Thyroid gland (tissue), 4 donors: ENCODE measurements around the gene B4GALT5. TPM values are rescaled to one million over a fixed set of nuclear protein-coding genes. Genes with fewer than 3 reads are reported as not detected.

Source experiments
- DNase-seq, 2 donors: peaks; one replicate each; pipeline ENCODE4 v3.0.0-alpha.2; 2019
- H3K27ac ChIP-seq, 3 donors: fragments of 200-600 bp; sonication (generic); 1 replicate in 2 of 3; 2 replicates in 1 of 3; pipeline ENCODE4 v1.5.1; 2016 to 2019; ENCODE audit warnings: mild to moderate bottlenecking in 1 of 3, moderate library complexity in 1 of 3
- H3K27me3 ChIP-seq: fragments of 200-600 bp; sonication (generic); one replicate; pipeline ENCODE4 v1.5.1; 2019
- H3K36me3 ChIP-seq, 2 donors: fragments of 200-600 bp; sonication (generic); one replicate each; pipeline ENCODE4 v1.5.1; 2016 to 2019
- H3K4me1 ChIP-seq, 2 donors: fragments of 200-600 bp; sonication (generic); one replicate each; pipeline ENCODE4 v1.5.1; 2017 to 2019
- H3K4me3 ChIP-seq, 3 donors: fragments of 200-600 bp; sonication (generic); replicated peaks in 1 of 3; 1 replicate in 2 of 3; 2 replicates in 1 of 3; pipeline ENCODE4 v1.5.1; 2016; ENCODE audit warnings: mild to moderate bottlenecking in 1 of 3
- H3K9me3 ChIP-seq: fragments of 200-600 bp; sonication (generic); one replicate; pipeline ENCODE4 v1.5.1; 2017
- CTCF ChIP-seq, 6 experiments: fragments of 200-600 bp in 3 of 6; fragments of 450-650 bp in 3 of 6; sonication (generic) in 3 of 6; IDR thresholded peaks; one replicate each; pipeline ENCODE4 v1.5.1; 2016 to 2019; ENCODE audit warnings: antibody characterized with exemption in 6 of 6, mild to moderate bottlenecking in 2 of 6, inconsistent platforms in 1 of 6, moderate library complexity in 1 of 6
- POLR2A ChIP-seq, 2 donors: fragments of 450-650 bp; IDR thresholded peaks; one replicate each; pipeline ENCODE4 v1.6.1; 2017; ENCODE audit warnings: antibody characterized with exemption in 2 of 2, mild to moderate bottlenecking in 2 of 2, moderate library complexity in 1 of 2
- WGBS, 2 donors: methylation state at CpG; one replicate each; pipeline ENCODE4 v1.1.5; 2017; 5-methylcytosine and 5-hydroxymethylcytosine counted together
- intact Hi-C: fragments of 100-400 bp; cut with DNase I; formaldehyde crosslinking; loops from one replicate; pipeline ENCODE4 v1.15.1; 2023
- total RNA-seq, 4 donors: library from RNA; depleted of rRNA; stranded (reverse); fragments of >200 nt; gene quantifications; one replicate each; pipeline ENCODE4 v1.2.3, GENCODE V29; 2016

The B4GALT5 gene
- total RNA-seq, 4 donors from 2014 or later, result 11.5 to 22.2 (median 17.6) TPM

GRCh38 chr20:49595346-49595745, 118.3 kb downstream of the B4GALT5 start:
- Histone ChIP-seq H3K27ac (no peak overlapping the region), H3K4me3 (no peak overlapping the region), H3K4me1 (peaks cover 0 to 5% of the 10 kb centered on the region in 2 donors), H3K9me3 (no peaks in the 10 kb centered on the region), H3K36me3 (no peaks in the 10 kb centered on the region), H3K27me3 (no peaks in the 10 kb centered on the region)
- DNase-seq, result no peak
- WGBS, 2 donors, result 83 to 89% methylated on average over 10 of the region's 10 CpGs
- intact Hi-C loops, result no loop called here
- TF ChIP-seq CTCF (IDR thresholded peaks at IDR 0.05) (no peak), POLR2A (IDR thresholded peaks at IDR 0.05) (no peak)

DNA sequence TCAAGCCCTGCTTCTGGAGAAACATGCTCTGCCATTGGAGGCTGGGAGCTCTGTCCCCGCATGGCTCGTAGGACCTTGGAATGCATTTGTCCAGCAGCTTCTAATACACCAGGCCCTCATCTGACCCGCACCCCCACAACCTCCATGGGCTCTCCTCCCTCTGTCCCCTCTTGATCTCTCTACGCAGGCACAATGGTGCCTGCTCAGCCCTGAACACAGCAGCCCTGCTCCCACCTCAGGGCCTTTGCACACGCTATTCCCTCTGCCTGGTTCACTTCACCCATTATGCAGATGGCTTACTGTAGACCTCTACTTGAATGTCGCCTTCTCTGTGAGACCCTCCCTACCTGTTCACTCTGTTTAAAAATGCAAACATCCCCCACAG, 118.8 kb downstream of the B4GALT5 start:
- no peak for TF ChIP-seq CTCF (IDR thresholded peaks at IDR 0.05)
- TF ChIP-seq POLR2A (IDR thresholded peaks at IDR 0.05), result no peak
- no peaks in the 10 kb centered on the region for H3K9me3 ChIP-seq
- H3K36me3 ChIP-seq, result no peaks in the 10 kb centered on the region
- intact Hi-C loops, result no loop called here
- H3K4me3 ChIP-seq, result no peak overlapping the region
- peak overlapping the region in 1 of 3 donors; percentile 43 for H3K27ac ChIP-seq
- H3K27me3 ChIP-seq, result no peaks in the 10 kb centered on the region
- peaks cover 0 to 5% of the 10 kb centered on the region in 2 donors for H3K4me1 ChIP-seq
- no peak for DNase-seq
- 93 to 98% methylated on average over 5 of the region's 6 CpGs for WGBS, 2 donors

DNA sequence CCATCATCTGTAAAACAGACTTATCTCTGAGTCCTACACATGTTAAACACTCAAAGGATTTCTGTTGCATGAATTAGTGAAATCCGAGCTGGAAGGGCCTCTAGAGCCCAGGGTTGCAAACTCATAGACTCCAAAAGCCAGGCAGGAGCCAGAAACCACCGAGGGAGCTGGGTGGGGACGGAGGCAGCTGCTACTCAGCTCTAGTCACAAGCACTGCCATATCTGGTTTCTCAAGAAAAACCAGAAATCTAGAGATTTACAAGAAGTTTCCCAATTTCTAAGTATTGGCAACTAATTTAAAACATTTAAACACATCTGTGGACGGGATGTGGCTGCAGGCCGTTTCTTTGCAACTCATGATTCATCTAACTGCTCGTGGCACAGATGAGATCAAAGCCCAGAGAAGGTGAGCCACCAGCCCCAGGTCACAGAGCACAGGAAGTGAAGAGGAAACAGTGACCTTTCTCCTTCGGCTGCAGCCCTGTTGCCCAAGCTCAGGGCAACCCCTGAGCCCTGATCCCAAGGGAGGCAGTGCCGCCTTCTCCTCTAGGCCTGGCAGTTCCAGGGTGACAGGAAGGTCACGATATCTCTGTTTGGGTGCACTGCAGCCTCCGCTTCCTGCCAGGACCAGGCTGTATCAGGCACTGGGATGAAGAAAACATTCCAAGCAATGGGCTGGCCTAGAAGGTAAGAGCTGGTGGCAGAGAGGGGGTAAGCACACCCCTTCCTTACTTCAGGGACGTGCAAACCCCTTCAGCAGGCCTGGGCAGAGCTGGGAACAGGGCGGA, 119.3 kb downstream of the B4GALT5 start:
- WGBS, 2 donors, result 57 to 63% methylated on average over 9 to 12 of the region's 12 CpGs
- intact Hi-C loops, result no loop called here

GRCh38 chr20:49593466-49594142, 120.1 kb downstream of the B4GALT5 start:
- TF ChIP-seq POLR2A (IDR thresholded peaks at IDR 0.05) (no peak), CTCF (IDR thresholded peaks at IDR 0.05) (no peak)
- H3K4me1 ChIP-seq, result peaks cover 0 to 5% of the 10 kb centered on the region in 2 donors
- 81 to 84% methylated on average over 9 to 15 of the region's 15 CpGs for WGBS, 2 donors
- intact Hi-C loops, result no loop called here
- H3K4me3 ChIP-seq, result no peak overlapping the region
- no peaks in the 10 kb centered on the region for H3K9me3 ChIP-seq
- DNase-seq, result no peak
- H3K27me3 ChIP-seq, result no peaks in the 10 kb centered on the region
- H3K27ac ChIP-seq, result peak overlapping the region in 1 of 3 donors; percentile 22
- H3K36me3 ChIP-seq, result no peaks in the 10 kb centered on the region

More for the DNA sequence above, 119.3 kb downstream of the B4GALT5 start:
- no peaks in the 10 kb centered on the region for H3K27me3 ChIP-seq
- peak in 1 of 2 donors; percentile 20 for DNase-seq
- H3K27ac ChIP-seq, result peak overlapping the region in 1 of 3 donors; percentile 43
- TF ChIP-seq POLR2A (IDR thresholded peaks at IDR 0.05) (no peak), CTCF (IDR thresholded peaks at IDR 0.05) (no peak)
- no peaks in the 10 kb centered on the region for H3K36me3 ChIP-seq
- no peaks in the 10 kb centered on the region for H3K9me3 ChIP-seq
- H3K4me1 ChIP-seq, result peaks cover 0 to 5% of the 10 kb centered on the region in 2 donors
- no peak overlapping the region for H3K4me3 ChIP-seq

DNA sequence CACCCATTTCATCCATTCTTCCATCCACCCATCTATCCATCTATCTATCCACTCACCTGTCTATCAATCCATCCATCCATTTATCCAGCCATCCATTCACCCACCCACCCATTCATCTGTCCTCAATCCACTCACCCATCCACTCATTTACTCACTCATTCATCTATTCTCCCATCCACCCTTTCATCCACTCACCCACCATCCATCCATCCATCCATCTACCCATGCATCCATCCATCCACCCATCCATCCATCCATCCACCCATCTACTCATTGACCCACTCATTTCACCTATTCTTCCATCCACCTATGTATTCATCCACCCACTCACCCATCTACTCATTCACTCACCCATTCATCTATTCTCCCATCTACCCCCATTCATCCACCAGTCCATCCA, 121.6 kb downstream of the B4GALT5 start:
- Histone ChIP-seq H3K4me1 (peaks cover 0 to 5% of the 10 kb centered on the region in 2 donors), H3K27ac (no peak overlapping the region), H3K27me3 (no peaks in the 10 kb centered on the region), H3K9me3 (no peaks in the 10 kb centered on the region), H3K36me3 (no peaks in the 10 kb centered on the region), H3K4me3 (no peak overlapping the region)
- DNase-seq, result no peak
- intact Hi-C loops, result no loop called here
- TF ChIP-seq CTCF (IDR thresholded peaks at IDR 0.05), result no peak
- no peak for TF ChIP-seq POLR2A (IDR thresholded peaks at IDR 0.05)
